ENCODE results near the gene MIER2. TPM values are rescaled to one million over a fixed set of nuclear protein-coding genes. Genes with fewer than 3 reads are reported as not detected.
"Not testable (repeated sequence)": the region's sequence is repeated elsewhere in the genome, so short reads cannot be mapped to it uniquely, and the experiment has no call there.

MIER2 gene
- total RNA-seq, 1 donor from 2014 or later: 44.5 TPM

DNA sequence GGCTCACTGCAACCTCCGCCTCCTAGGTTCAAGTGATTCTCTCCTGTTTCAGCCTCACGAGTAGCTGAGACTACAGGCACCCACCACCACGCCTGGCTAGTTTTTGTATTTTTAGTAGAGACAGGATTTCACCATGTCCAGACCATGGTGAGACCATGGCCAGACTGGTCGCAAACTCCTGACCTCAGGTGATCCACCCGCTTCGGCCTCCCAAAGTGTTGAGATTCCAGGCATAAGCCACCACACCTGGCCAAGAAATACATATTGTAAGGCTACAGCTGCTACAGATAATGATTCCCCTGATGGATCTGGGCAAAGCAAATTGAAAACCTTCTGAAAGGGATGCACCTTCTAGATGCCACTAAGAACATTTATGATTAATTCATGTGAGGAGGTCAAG lies 71.2 kb downstream of the MIER2 start:
- peaks cover 53% of the 10 kb centered on the region for H3K27me3 Mint-ChIP-seq (ENCODE audit: low read depth)
- H3K36me3 Mint-ChIP-seq (ENCODE audit: low read depth): no peaks in the 10 kb centered on the region

DNA sequence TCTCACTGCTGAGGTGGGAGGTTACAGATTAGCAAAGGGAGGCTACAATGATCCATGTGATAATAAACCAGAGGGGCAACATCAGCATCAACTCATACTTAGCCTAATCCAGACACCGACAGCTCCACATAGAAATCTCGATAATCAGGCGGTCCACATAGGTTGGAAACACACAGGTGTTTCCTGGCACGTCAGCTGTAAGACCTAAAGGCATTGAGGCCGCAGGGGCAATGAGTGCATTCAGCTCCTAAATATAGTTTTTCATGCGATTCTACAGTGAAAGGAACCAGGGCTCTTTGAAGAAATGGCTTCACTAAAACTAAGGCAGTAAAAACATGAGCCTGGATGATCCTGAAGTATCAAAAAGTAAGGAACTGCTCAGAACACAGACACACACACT lies 72.7 kb downstream of the MIER2 start:
- Mint-ChIP-seq H3K36me3 (ENCODE audit: low read depth) (no peaks in the 10 kb centered on the region), H3K4me3 (ENCODE audit: unreplicated experiment) (no peak overlapping the region), H3K27me3 (ENCODE audit: low read depth) (peaks cover 54% of the 10 kb centered on the region), H3K27ac (ENCODE audit: unreplicated experiment) (no peak overlapping the region), H3K4me1 (ENCODE audit: low read depth) (peaks cover 5% of the 10 kb centered on the region), H3K9me3 (ENCODE audit: low read depth) (no peaks in the 10 kb centered on the region)
- DNase-seq (ENCODE audit: low spot score): no peak
- TF ChIP-seq, protein P1, sequence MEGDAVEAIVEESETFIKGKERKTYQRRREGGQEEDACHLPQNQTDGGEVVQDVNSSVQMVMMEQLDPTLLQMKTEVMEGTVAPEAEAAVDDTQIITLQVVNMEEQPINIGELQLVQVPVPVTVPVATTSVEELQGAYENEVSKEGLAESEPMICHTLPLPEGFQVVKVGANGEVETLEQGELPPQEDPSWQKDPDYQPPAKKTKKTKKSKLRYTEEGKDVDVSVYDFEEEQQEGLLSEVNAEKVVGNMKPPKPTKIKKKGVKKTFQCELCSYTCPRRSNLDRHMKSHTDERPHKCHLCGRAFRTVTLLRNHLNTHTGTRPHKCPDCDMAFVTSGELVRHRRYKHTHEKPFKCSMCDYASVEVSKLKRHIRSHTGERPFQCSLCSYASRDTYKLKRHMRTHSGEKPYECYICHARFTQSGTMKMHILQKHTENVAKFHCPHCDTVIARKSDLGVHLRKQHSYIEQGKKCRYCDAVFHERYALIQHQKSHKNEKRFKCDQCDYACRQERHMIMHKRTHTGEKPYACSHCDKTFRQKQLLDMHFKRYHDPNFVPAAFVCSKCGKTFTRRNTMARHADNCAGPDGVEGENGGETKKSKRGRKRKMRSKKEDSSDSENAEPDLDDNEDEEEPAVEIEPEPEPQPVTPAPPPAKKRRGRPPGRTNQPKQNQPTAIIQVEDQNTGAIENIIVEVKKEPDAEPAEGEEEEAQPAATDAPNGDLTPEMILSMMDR (IDR thresholded peaks at IDR 0.05): no peak

More for the DNA sequence above, 71.2 kb downstream of the MIER2 start:
- TF ChIP-seq, protein P1 (IDR thresholded peaks at IDR 0.05): no peak
- Mint-ChIP-seq H3K4me1 (ENCODE audit: low read depth) (no peaks in the 10 kb centered on the region), H3K4me3 (ENCODE audit: unreplicated experiment) (no peak overlapping the region), H3K9me3 (ENCODE audit: low read depth) (no peaks in the 10 kb centered on the region), H3K27ac (ENCODE audit: unreplicated experiment) (no peak overlapping the region)
- no peak for DNase-seq (ENCODE audit: low spot score)

DNA sequence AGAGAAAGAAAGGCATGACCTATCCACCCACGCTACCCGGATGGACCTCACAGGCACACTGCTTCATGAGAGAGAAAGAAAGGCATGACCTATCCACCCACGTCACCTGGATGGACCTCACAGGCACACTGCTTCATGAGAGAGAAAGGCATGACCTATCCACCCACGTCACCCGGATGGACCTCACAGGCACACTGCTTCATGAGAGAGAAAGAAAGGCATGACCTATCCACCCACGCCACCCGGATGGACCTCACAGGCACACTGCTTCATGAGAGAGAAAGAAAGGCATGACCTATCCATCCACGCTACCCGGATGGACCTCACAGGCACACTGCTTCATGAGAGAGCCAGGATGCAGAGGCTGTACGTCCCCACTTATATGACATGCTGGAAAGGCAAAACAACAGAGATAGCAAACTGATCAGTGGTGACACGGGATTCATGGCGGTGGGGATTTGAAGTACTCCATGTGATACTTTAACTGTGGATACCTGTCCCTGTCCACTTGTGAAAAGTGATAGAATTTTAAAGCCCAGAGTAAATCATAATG lies 73.8 kb downstream of the MIER2 start:
- H3K9me3 Mint-ChIP-seq (ENCODE audit: low read depth); H3K4me1 Mint-ChIP-seq (ENCODE audit: low read depth); DNase-seq (ENCODE audit: low spot score); H3K27ac Mint-ChIP-seq (ENCODE audit: unreplicated experiment); H3K4me3 Mint-ChIP-seq (ENCODE audit: unreplicated experiment); H3K36me3 Mint-ChIP-seq (ENCODE audit: low read depth): not testable (repeated sequence)
- peaks cover 59% of the 10 kb centered on the region for H3K27me3 Mint-ChIP-seq (ENCODE audit: low read depth)

DNA sequence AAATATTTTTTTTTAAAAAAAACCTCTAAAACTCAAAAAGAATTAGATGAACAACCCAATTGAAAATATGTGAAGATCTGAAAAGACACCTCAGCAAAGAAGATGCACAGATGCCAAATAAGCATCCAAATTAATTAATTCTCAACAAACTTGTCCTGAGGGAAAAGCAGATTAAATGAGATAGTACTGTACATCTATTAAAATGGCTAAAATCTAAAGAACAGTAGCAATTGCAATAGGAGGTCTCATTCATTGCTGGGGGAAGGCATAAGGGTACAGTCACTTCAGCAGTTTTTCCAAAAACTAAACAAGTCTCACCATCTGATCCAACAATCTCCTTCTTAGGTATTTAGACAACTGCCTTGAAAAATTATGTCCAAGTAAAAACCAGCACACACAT lies 75.4 kb downstream of the MIER2 start:
- H3K27me3 Mint-ChIP-seq (ENCODE audit: low read depth): peaks cover 61% of the 10 kb centered on the region

DNA sequence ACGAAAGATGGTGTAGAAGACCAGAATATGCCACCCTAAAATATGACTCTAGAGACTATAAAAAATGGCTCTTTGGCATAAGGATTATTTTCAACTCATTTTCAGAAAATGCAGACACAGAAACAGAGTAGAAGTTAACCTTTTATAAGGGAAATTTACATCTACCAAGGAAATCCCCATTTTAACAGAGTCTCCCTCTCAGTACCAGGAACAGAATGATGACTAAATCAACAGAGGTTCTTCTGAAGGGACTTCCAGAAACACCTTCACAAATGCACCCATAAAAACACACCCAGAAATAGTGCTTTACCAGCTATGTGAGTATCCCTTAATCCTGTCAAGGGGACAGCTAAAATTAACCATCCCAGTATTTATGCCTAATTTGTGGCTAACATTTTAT lies 82.5 kb downstream of the MIER2 start:
- Mint-ChIP-seq H3K4me1 (ENCODE audit: low read depth) (peaks cover 3% of the 10 kb centered on the region), H3K36me3 (ENCODE audit: low read depth) (no peaks in the 10 kb centered on the region), H3K27ac (ENCODE audit: unreplicated experiment) (no peak overlapping the region), H3K9me3 (ENCODE audit: low read depth) (no peaks in the 10 kb centered on the region), H3K27me3 (ENCODE audit: low read depth) (peaks cover 55% of the 10 kb centered on the region), H3K4me3 (ENCODE audit: unreplicated experiment) (no peak overlapping the region)
- TF ChIP-seq, protein P1 (IDR thresholded peaks at IDR 0.05): no peak
- DNase-seq (ENCODE audit: low spot score): no peak

More for the DNA sequence above, 75.4 kb downstream of the MIER2 start:
- Mint-ChIP-seq H3K36me3 (ENCODE audit: low read depth) (no peaks in the 10 kb centered on the region), H3K9me3 (ENCODE audit: low read depth) (no peaks in the 10 kb centered on the region), H3K4me1 (ENCODE audit: low read depth) (peaks cover 7% of the 10 kb centered on the region), H3K4me3 (ENCODE audit: unreplicated experiment) (no peak overlapping the region), H3K27ac (ENCODE audit: unreplicated experiment) (no peak overlapping the region)
- TF ChIP-seq, protein P1 (IDR thresholded peaks at IDR 0.05): no peak
- DNase-seq (ENCODE audit: low spot score): no peak

DNA sequence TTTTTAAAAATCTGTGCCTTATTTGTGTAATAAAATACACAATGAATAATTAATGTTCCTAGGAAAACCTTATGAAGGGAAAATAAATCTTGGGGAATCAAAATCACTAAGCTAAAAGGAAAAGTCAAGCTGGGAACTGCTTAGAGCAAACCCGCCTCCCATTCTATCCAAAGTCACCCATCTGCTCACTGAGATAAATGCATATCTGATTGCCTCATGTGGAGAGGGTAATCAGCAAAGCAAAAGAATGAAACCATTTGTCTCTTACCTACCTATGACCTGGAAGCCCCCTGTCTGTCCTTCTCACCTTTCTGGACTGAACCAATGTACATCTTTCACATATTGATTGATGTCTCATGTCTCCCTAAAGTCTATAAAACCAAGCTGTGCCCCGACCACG lies 87.8 kb downstream of the MIER2 start:
- H3K27me3 Mint-ChIP-seq (ENCODE audit: low read depth): peaks cover 58% of the 10 kb centered on the region
- not testable (repeated sequence) for DNase-seq (ENCODE audit: low spot score); H3K9me3 Mint-ChIP-seq (ENCODE audit: low read depth); H3K36me3 Mint-ChIP-seq (ENCODE audit: low read depth); H3K4me3 Mint-ChIP-seq (ENCODE audit: unreplicated experiment); H3K27ac Mint-ChIP-seq (ENCODE audit: unreplicated experiment); H3K4me1 Mint-ChIP-seq (ENCODE audit: low read depth)

Other genes starting within 250 kb of the MIER2 start
- gene OR4F17, start 237.7 kb downstream of the MIER2 start, total RNA-seq: not detected in 3 replicates
- 0.36 to 4.1 TPM (median 3.0 TPM) in 3 replicates for gene PLPP2, start 53.4 kb downstream of the MIER2 start, total RNA-seq
- 1.1 to 1.4 TPM (median 1.4 TPM) in 3 replicates for gene C2CD4C, start 64.4 kb upstream of the MIER2 start, total RNA-seq
- gene SHC2, start 116.2 kb upstream of the MIER2 start, total RNA-seq: 26.9 to 50.9 TPM (median 47.8 TPM) in 3 replicates
- gene MADCAM1, start 151.7 kb upstream of the MIER2 start, total RNA-seq: 0.59 to 0.92 TPM (median 0.62 TPM) in 3 replicates
- 18.3 to 22.6 TPM (median 21.3 TPM) in 3 replicates for gene TPGS1, start 162.7 kb upstream of the MIER2 start, total RNA-seq
- 41.4 to 71.1 TPM (median 66.9 TPM) in 3 replicates for gene CDC34, start 187.0 kb upstream of the MIER2 start, total RNA-seq
- gene GZMM, start 199.3 kb upstream of the MIER2 start, total RNA-seq: not detected in 3 replicates
- gene BSG, start 227.8 kb upstream of the MIER2 start, total RNA-seq: 440 to 503 TPM (median 452 TPM) in 3 replicates
- 6.2 to 6.8 TPM (median 6.7 TPM) in 3 replicates for gene HCN2, start 245.1 kb upstream of the MIER2 start, total RNA-seq

Data from chondrocyte (in vitro differentiated cells).